K562 (cell line): Measurements from ENCODE around the gene HMGB2. TPM values are rescaled to one million over a fixed set of nuclear protein-coding genes. Genes with fewer than 3 reads are reported as not detected.

Source experiments
- ATF1 ChIP-seq, 2 experiments: fragments of 450-650 bp in 1 of 2; IDR thresholded peaks; 2 replicates each; pipeline ENCODE4 v1.6.1; 2016; ENCODE audit warnings: missing compliant biosample characterization in 1 of 2, missing genetic modification characterization in 1 of 2
- CBX1 ChIP-seq: sonication (generic); IDR thresholded peaks from 2 replicates; pipeline ENCODE4 v1.6.1; 2016; ENCODE audit warnings: antibody characterized with exemption, low read depth, mild to moderate bottlenecking
- DNMT1 ChIP-seq: fragments of 450-650 bp; IDR thresholded peaks from 2 replicates; pipeline ENCODE4 v1.6.1; 2016; ENCODE audit warnings: antibody characterized with exemption, mild to moderate bottlenecking
- FOXP1 ChIP-seq: sonication (generic); formaldehyde crosslinking; IDR thresholded peaks from 2 replicates; pipeline ENCODE4 v1.8.0; 2022; ENCODE audit warnings: mild to moderate bottlenecking, missing genetic modification reagents
- HOXB6 ChIP-seq: fragments of 250-450 bp; sonication (Bioruptor Pico); IDR thresholded peaks from 2 replicates; pipeline ENCODE4 v1.5.1; 2022; ENCODE audit warnings: mild to moderate bottlenecking, borderline replicate concordance
- NR2C1 ChIP-seq, 2 experiments: fragments of 450-650 bp; IDR thresholded peaks; 2 replicates each; pipeline ENCODE4 v1.6.1; 2017; ENCODE audit warnings: mild to moderate bottlenecking in 2 of 2, antibody characterized with exemption in 1 of 2, inconsistent platforms in 1 of 2, missing compliant biosample characterization in 1 of 2, missing genetic modification characterization in 1 of 2
- POLR2A ChIP-seq: fragments of 450-650 bp; conservative IDR thresholded peaks from 2 replicates; pipeline ENCODE4 v1.6.1; 2016
- POLR2AphosphoS5 ChIP-seq: IDR thresholded peaks from 2 replicates; pipeline ENCODE4 v1.6.1; 2011; ENCODE audit warnings: mild to moderate bottlenecking, low read depth, low read length, moderate library complexity; ENCODE audit not compliant: control insufficient read depth, insufficient read depth
- RBBP5 ChIP-seq: fragments of 200-600 bp; sonication (generic); IDR thresholded peaks from 2 replicates; pipeline ENCODE4 v1.6.1; 2012; ENCODE audit warnings: borderline replicate concordance, mild to moderate bottlenecking, low read length, control low read depth, inconsistent platforms; ENCODE audit not compliant: insufficient read depth, poor library complexity, severe bottlenecking
- SMARCB1 ChIP-seq: IDR thresholded peaks from 2 replicates; pipeline ENCODE4 v1.6.1; 2011; ENCODE audit warnings: improper control_type of control experiment, low read depth; ENCODE audit not compliant: insufficient read length
- STAT5A ChIP-seq: IDR thresholded peaks from 2 replicates; pipeline ENCODE4 v1.6.1; 2012; ENCODE audit warnings: low read length, inconsistent platforms, borderline replicate concordance
- TAF7 ChIP-seq: fragments of 450-650 bp; IDR thresholded peaks from 2 replicates; pipeline ENCODE4 v1.6.1; 2016; ENCODE audit warnings: missing genetic modification characterization, missing compliant biosample characterization
- TBP ChIP-seq: optimal IDR thresholded peaks from 2 replicates; pipeline ENCODE3; 2011; ENCODE audit warnings: low read depth, low read length, improper control_type of control experiment
- TGIF2 ChIP-seq: sonication (generic); formaldehyde crosslinking; IDR thresholded peaks from 2 replicates; pipeline ENCODE4 v1.8.1; 2022; ENCODE audit warnings: mild to moderate bottlenecking, missing genetic modification reagents, moderate library complexity
- USF1 ChIP-seq: sonication (generic); formaldehyde crosslinking; IDR thresholded peaks from 2 replicates; pipeline ENCODE4 v1.9.0; 2022; ENCODE audit warnings: mild to moderate bottlenecking, missing genetic modification reagents
- ZNF384 ChIP-seq: IDR thresholded peaks from 2 replicates; pipeline ENCODE4 v1.6.1; 2012; ENCODE audit warnings: low read depth, low read length, improper control_type of control experiment
- ZNF444 ChIP-seq: fragments of 250-450 bp; sonication (Bioruptor Pico); IDR thresholded peaks from 2 replicates; pipeline ENCODE4 v1.4.0; 2020; ENCODE audit warnings: mild to moderate bottlenecking, moderate library complexity
- ZNF766 ChIP-seq: fragments of 200-800 bp; sonication (Bioruptor generic); conservative IDR thresholded peaks from 2 replicates; pipeline ENCODE4 v1.6.1; 2016; ENCODE audit warnings: missing genetic modification characterization, missing compliant biosample characterization
- polyA plus RNA-seq, 8 experiments: library from polyadenylated mRNA; depleted of rRNA in 4 of 8; stranded (reverse) in 5 of 8; unstranded in 3 of 8; fragments of >200 nt; fragmentation: Nextera tagmentation in 2 of 8; fragmentation: Illumina TruSeq in 1 of 8; extraction: Ambion mirVana in 2 of 8; extraction: Trizol in 1 of 8; gene quantifications; 2 replicates each; pipeline versions ENCODE4 v1.2.1 to v1.2.3, GENCODE V29; 2011 to 2014; ENCODE audit warnings: inconsistent platforms in 1 of 8, missing spikeins in 1 of 8
- total RNA-seq, 7 experiments: library from RNA; depleted of rRNA in 6 of 7; stranded (reverse); fragments of >200 nt in 6 of 7; fragmentation: Illumina TruSeq in 2 of 7; extraction: Trizol in 2 of 7; gene quantifications; 2 replicates each; pipeline versions ENCODE4 v1.2.1 to v1.2.3, GENCODE V29; 2011 to 2021; ENCODE audit warnings: low replicate concordance in 1 of 7
- TF ChIP-seq, protein P1 (sequence below): fragments of 250-450 bp; sonication (Bioruptor Pico); IDR thresholded peaks from 2 replicates; pipeline ENCODE4 v1.5.0; 2021
- TF ChIP-seq, protein P2 (sequence below): fragments of 450-650 bp; conservative IDR thresholded peaks from 2 replicates; pipeline ENCODE4 v1.6.1; 2016; ENCODE audit warnings: missing genetic modification characterization, low read depth, mild to moderate bottlenecking, control low read depth, missing compliant biosample characterization
- TF ChIP-seq, protein P3 (sequence below): fragments of 450-650 bp; IDR thresholded peaks from 2 replicates; pipeline ENCODE4 v1.6.1; 2016; ENCODE audit warnings: antibody characterized with exemption

The HMGB2 gene
- total and polyA plus RNA-seq, 9 of the 15 experiments (the other 6 are each of a cell fraction or from before 2014, with no cell fraction given) = 309 to 822 (median 626) TPM

- TF ChIP-seq RBBP5 (peak; percentile 87), POLR2AphosphoS5 (peak; percentile 56; the same call in 1 of the 2 replicates), ZNF766 (0 out of 2 replicates have a peak, but pooled peaks have one; percentile 35), STAT5A (no peak; the same call in 1 of the 2 replicates), FOXP1 (CRISPR knock-in tag) (peak; percentile 85; the same call in 1 of the 2 replicates), ZNF444 (CRISPR knock-in tag) (no peak), NR2C1 (IDR thresholded peaks at IDR 0.05) (no peak), NR2C1 (tag; IDR thresholded peaks at IDR 0.05) (peak; percentile 59; the same call in 1 of the 2 replicates), HOXB6 (CRISPR knock-in tag) (no peak), ATF1 (CRISPR knock-in tag; IDR thresholded peaks at IDR 0.05) (no peak), ATF1 (tag; IDR thresholded peaks at IDR 0.05) (peak; percentile 55), USF1 (CRISPR knock-in tag) (peak; percentile 85), DNMT1 (no peak), SMARCB1 (no peak), TGIF2 (no peak), TAF7 (tag) (peak; percentile 76), ZNF384 (peak; percentile 100), TBP (peak; percentile 58), POLR2A (peak; percentile 86), CBX1 (0 out of 2 replicates have a peak, but pooled peaks have one; percentile 31)
- TF ChIP-seq, protein P1, sequence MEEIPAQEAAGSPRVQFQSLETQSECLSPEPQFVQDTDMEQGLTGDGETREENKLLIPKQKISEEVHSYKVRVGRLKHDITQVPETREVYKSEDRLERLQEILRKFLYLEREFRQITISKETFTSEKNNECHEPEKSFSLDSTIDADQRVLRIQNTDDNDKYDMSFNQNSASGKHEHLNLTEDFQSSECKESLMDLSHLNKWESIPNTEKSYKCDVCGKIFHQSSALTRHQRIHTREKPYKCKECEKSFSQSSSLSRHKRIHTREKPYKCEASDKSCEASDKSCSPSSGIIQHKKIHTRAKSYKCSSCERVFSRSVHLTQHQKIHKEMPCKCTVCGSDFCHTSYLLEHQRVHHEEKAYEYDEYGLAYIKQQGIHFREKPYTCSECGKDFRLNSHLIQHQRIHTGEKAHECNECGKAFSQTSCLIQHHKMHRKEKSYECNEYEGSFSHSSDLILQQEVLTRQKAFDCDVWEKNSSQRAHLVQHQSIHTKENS (CRISPR knock-in tag) = no peak
- TF ChIP-seq, protein P2, sequence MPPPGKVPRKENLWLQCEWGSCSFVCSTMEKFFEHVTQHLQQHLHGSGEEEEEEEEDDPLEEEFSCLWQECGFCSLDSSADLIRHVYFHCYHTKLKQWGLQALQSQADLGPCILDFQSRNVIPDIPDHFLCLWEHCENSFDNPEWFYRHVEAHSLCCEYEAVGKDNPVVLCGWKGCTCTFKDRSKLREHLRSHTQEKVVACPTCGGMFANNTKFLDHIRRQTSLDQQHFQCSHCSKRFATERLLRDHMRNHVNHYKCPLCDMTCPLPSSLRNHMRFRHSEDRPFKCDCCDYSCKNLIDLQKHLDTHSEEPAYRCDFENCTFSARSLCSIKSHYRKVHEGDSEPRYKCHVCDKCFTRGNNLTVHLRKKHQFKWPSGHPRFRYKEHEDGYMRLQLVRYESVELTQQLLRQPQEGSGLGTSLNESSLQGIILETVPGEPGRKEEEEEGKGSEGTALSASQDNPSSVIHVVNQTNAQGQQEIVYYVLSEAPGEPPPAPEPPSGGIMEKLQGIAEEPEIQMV (tag) = no peak
- TF ChIP-seq, protein P3, sequence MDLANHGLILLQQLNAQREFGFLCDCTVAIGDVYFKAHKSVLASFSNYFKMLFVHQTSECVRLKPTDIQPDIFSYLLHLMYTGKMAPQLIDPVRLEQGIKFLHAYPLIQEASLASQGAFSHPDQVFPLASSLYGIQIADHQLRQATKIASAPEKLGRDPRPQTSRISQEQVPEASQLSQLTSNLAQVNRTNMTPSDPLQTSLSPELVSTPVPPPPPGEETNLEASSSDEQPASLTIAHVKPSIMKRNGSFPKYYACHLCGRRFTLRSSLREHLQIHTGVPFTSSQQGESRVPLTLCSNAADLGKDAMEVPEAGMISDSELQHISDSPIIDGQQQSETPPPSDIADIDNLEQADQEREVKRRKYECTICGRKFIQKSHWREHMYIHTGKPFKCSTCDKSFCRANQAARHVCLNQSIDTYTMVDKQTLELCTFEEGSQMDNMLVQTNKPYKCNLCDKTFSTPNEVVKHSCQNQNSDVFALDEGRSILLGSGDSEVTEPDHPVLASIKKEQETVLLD = 0 out of 2 replicates have a peak, but pooled peaks have one; percentile 65
Observed at GRCh38 chr4:173370477-173371291, 36.5 kb upstream of the HMGB2 start, which contains the start of gene SAP30 (continued).
